Esophagus muscularis mucosa (tissue), 4 donors: ENCODE measurements around the gene SCARF1. TPM values are rescaled to one million over a fixed set of nuclear protein-coding genes. Genes with fewer than 3 reads are reported as not detected.

Source experiments
- DNase-seq: peaks from one replicate; pipeline ENCODE4 v3.0.0-alpha.2; 2017; ENCODE audit errors: extremely low spot score
- H3K27ac ChIP-seq, 4 donors: fragments of 200-600 bp; sonication (generic); replicated peaks in 1 of 4; 1 replicate in 3 of 4; 2 replicates in 1 of 4; pipeline ENCODE4 v1.5.1; 2016 to 2019; ENCODE audit warnings: mild to moderate bottlenecking in 1 of 4
- H3K27me3 ChIP-seq, 4 donors: fragments of 200-600 bp; sonication (generic); one replicate each; pipeline versions ENCODE4 v1.5.1 to v1.6.0; 2016 to 2019
- H3K36me3 ChIP-seq, 4 donors: fragments of 200-600 bp; sonication (generic); one replicate each; pipeline ENCODE4 v1.5.1; 2016 to 2019
- H3K4me1 ChIP-seq, 4 donors: fragments of 200-600 bp; sonication (generic); one replicate each; pipeline ENCODE4 v1.5.1; 2016 to 2019
- H3K4me3 ChIP-seq, 4 donors: fragments of 200-600 bp; sonication (generic); 1 replicate in 2 of 4; 2 replicates in 2 of 4; pipeline ENCODE4 v1.5.1; 2016 to 2019; ENCODE audit warnings: mild to moderate bottlenecking in 4 of 4, moderate library complexity in 1 of 4
- H3K9me3 ChIP-seq, 4 donors: fragments of 200-600 bp; sonication (generic); 1 replicate in 3 of 4; 2 replicates in 1 of 4; pipeline ENCODE4 v1.5.1; 2016 to 2019
- EP300 ChIP-seq: sonication (generic); formaldehyde crosslinking; IDR thresholded peaks from one replicate; pipeline ENCODE4 v1.6.1; 2017; ENCODE audit warnings: antibody characterized with exemption
- POLR2A ChIP-seq: fragments of 450-650 bp; IDR thresholded peaks from one replicate; pipeline ENCODE4 v1.6.1; 2017; ENCODE audit warnings: antibody characterized with exemption, moderate library complexity, mild to moderate bottlenecking, low read depth
- POLR2AphosphoS5 ChIP-seq, 2 donors: sonication (generic); formaldehyde crosslinking; IDR thresholded peaks; one replicate each; pipeline ENCODE4 v1.6.1; 2017; ENCODE audit warnings: antibody characterized with exemption in 2 of 2
- WGBS: methylation state at CpG from one replicate; pipeline ENCODE4 v1.1.5; 2018; 5-methylcytosine and 5-hydroxymethylcytosine counted together
- intact Hi-C: fragments of 100-400 bp; cut with DNase I; formaldehyde crosslinking; loops from one replicate; pipeline ENCODE4 v1.15.1; 2023
- total RNA-seq, 4 donors: library from RNA; depleted of rRNA; stranded (reverse); fragments of >200 nt; gene quantifications; one replicate each; pipeline versions ENCODE4 v1.1.0 to v1.2.1, GENCODE V29; 2016
- TF ChIP-seq, protein P1 (sequence below), 3 experiments: fragments of 200-600 bp in 2 of 3; fragments of 450-650 bp in 1 of 3; sonication (generic) in 2 of 3; IDR thresholded peaks; one replicate each; pipeline ENCODE4 v1.5.1; 2017 to 2019; ENCODE audit warnings: antibody characterized with exemption in 3 of 3, mild to moderate bottlenecking in 2 of 3, moderate library complexity in 1 of 3

SCARF1 gene
- total RNA-seq, 4 donors from 2014 or later, result 6.2 to 19.8 (median 12.8) TPM

DNA sequence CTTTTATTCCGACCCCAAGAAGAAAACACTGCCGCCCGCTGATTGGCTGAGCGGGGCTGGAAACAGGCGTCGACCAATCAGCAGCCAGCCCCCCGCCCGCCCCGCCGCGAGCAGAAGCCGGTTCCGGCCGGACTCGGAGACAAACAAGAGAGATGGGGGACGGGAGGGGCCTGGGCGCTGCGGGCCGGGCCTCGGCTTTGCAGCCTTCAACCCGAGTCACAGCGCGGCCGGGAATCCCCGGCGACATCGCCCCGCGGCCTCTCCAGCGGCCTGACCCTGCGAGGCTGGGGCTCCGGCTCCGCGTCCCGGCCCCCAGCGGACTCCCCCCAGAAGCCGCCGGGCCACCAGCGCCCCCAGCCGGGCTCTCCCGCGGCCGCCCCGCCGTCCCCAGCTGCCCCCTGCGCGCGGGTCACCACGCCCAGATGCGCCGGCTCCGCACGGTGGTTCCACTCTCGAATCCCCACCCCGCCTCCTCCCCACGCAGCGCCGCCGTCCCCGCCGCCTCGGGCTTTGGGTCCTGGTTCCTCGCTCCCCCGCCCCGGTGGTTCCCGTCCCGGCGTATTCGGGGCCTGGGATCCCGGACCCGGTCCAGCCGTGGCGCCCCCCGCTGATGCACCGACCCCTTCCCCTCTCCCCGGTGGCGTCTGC, 16.6 kb downstream of the SCARF1 start:
- peak overlapping the region; percentile 90 to 95 (median 90) for H3K27ac ChIP-seq
- no peaks in the 10 kb centered on the region for H3K36me3 ChIP-seq
- peak overlapping the region; percentile 68 to 89 (median 80) for H3K4me3 ChIP-seq
- no peak for TF ChIP-seq EP300
- TF ChIP-seq POLR2A, result peak; percentile 33
- peak; percentile 57 to 70 for TF ChIP-seq POLR2AphosphoS5 (IDR thresholded peaks at IDR 0.05)
- TF ChIP-seq, protein P1, sequence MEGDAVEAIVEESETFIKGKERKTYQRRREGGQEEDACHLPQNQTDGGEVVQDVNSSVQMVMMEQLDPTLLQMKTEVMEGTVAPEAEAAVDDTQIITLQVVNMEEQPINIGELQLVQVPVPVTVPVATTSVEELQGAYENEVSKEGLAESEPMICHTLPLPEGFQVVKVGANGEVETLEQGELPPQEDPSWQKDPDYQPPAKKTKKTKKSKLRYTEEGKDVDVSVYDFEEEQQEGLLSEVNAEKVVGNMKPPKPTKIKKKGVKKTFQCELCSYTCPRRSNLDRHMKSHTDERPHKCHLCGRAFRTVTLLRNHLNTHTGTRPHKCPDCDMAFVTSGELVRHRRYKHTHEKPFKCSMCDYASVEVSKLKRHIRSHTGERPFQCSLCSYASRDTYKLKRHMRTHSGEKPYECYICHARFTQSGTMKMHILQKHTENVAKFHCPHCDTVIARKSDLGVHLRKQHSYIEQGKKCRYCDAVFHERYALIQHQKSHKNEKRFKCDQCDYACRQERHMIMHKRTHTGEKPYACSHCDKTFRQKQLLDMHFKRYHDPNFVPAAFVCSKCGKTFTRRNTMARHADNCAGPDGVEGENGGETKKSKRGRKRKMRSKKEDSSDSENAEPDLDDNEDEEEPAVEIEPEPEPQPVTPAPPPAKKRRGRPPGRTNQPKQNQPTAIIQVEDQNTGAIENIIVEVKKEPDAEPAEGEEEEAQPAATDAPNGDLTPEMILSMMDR (IDR thresholded peaks at IDR 0.05), result peak; percentile 51 to 62 (median 57)
- H3K4me1 ChIP-seq, result peaks cover 20 to 35% (median 33%) of the 10 kb centered on the region in 4 donors
- intact Hi-C loops, result loop anchor here (2.0 kb wide), 1 partner anchor 52 kb away; no protein-coding TSS in a partner anchor
- 0% methylated on average over 6 of the region's 77 CpGs for WGBS
- no peaks in the 10 kb centered on the region for H3K9me3 ChIP-seq
- peak; percentile 99 for DNase-seq
- H3K27me3 ChIP-seq, result no peaks in the 10 kb centered on the region

DNA sequence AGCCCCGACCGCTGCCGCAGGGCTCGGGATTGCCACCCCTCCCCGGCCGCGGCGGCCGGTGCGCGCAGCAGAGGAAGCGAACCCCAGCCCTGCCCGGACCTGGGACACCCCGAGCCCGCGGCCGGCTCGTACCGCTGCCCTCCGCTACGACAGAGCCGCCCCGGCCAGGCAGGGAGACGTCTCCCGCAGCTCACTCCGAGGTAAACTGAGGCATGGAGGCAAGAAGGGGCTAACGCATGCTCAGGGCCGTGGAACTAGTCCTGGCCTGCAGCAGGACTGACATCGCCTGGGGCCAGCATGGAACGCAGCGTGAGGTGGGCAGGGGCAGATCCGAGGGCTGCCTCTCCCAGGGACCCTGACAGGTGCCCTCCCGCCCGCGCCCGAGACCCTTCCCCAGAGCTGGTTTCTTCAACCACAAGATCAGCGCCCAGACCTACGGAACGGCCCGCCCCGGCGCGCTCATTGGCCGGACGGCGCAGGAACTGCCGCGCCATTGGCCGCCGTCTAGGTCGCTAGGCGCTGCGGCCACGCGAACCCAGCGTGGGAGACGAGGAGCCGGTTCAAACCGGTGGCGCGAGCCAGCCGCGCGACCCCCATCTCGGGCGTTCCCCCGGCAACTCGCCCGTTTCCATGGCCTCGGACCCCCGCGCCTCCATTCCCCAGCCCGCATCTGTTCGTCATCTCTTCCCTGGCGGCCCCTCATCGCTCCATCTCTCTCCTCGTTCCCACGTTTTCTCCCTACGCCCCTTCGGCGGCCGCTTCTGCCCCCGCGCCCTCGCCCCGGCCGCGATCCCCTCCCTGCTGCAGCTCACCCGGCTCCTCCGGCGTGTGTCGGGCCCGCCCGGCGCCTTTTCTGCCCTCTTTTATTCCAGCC, 17.3 kb downstream of the SCARF1 start, which contains the start of gene SLC43A2:
SLC43A2 (minus strand) TSS at position 853 of the 874 bp plus-strand sequence. CDS start 960 bp downstream, outside the sequence.
- intact Hi-C loops, result loop anchor here (2.0 kb wide), 1 partner anchor 51 kb away; no protein-coding TSS in a partner anchor
- DNase-seq, result no peak
- under 1% methylated on average over 59 of the region's 95 CpGs for WGBS

DNA sequence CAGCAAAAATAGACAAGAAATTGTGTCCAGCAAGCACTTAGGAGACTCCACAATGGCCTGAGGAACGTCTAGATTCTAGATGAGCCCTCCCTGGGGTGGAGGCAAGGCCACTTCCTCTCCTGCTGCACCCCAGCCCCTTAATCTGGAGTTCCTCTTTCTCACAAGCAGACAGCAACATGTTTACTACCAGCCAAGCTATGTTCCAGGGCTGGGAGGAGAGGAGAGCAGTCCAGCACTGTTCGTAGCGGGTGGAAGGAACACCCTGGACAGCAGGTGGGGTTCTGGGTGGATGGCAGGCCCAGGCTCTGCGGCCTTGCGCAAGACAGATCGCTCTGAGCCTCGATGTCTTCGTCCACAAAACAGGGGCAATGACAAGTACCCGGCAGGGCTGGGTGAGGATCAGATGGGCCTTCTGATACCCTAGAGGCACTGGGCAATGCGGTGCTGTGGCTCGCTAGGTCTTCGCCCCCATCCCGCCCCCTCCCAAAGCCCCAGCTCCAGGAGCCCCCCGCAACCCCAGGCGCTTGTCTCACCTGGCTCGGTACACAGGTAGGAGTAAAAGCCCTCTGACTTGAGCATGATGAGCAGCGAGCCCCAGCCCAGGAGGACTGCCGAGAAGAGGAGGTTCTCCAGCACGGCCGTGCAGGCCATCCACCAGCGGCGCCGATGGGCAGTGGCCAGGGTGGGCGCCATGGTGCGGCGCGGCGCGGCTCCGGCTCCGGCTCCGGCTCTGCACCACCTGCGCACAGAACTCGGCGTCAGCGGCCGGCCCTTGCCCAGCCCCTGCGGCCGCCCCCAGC, 18.1 kb downstream of the SCARF1 start:
- no peaks in the 10 kb centered on the region for H3K27me3 ChIP-seq
- peaks cover 0 to 6% (median 1%) of the 10 kb centered on the region in 4 donors for H3K36me3 ChIP-seq
- WGBS, result 50% methylated on average over 16 of the region's 39 CpGs
- no peaks in the 10 kb centered on the region for H3K9me3 ChIP-seq
- TF ChIP-seq EP300 (no peak), POLR2A (no peak), POLR2AphosphoS5 (IDR thresholded peaks at IDR 0.05) (peak; percentile 33 to 63)
- H3K4me1 ChIP-seq, result peaks cover 20 to 35% (median 33%) of the 10 kb centered on the region in 4 donors
- peak overlapping the region; percentile 68 to 89 (median 80) for H3K4me3 ChIP-seq
- H3K27ac ChIP-seq, result peak overlapping the region; percentile 90 to 95 (median 90)
- intact Hi-C loops, result no loop called here
- no peak for DNase-seq

More for the DNA sequence above, 17.3 kb downstream of the SCARF1 start, which contains the start of gene SLC43A2:
- peak within 1 kb of the TSS; percentile 68 to 89 (median 80) for H3K4me3 ChIP-seq
- no peaks in the 10 kb centered on the region for H3K9me3 ChIP-seq
- H3K36me3 ChIP-seq, result peaks cover 0 to under 1% (median 0%) of the 10 kb centered on the region in 4 donors
- H3K4me1 ChIP-seq, result peaks cover 20 to 35% (median 33%) of the 10 kb centered on the region in 4 donors
- peak within 1 kb of the TSS; percentile 90 to 95 (median 90) for H3K27ac ChIP-seq
- no peaks in the 10 kb centered on the region for H3K27me3 ChIP-seq
- TF ChIP-seq EP300 (no peak), POLR2AphosphoS5 (IDR thresholded peaks at IDR 0.05) (peak in 1 of 2 donors; percentile 55)

DNA sequence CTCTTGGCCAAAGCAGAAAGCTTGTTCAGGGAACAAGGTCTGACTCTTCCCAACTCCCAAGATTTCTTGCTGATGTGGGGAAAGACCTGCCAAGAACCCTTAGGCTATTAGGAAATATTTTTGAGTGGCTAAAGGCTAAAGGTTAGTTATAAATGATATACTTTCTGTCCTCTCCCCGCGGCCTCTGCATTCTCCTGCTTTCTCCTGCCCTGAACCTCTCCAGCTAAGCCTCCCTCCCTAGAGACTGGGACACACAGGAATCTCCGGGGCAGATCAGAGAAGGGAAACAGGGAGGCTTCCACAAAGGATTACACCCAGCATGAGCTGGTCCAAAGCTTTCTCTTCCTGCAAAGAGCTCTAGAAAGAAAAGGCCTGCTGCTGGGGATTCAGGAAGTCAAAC, 19.2 kb downstream of the SCARF1 start:
- Histone ChIP-seq H3K4me3 (no peak overlapping the region), H3K36me3 (peaks cover 0 to 11% (median 3%) of the 10 kb centered on the region in 4 donors), H3K9me3 (no peaks in the 10 kb centered on the region), H3K27ac (peak overlapping the region; percentile 49 to 95 (median 90)), H3K4me1 (peaks cover 20 to 35% (median 33%) of the 10 kb centered on the region in 4 donors), H3K27me3 (no peaks in the 10 kb centered on the region)
- TF ChIP-seq, protein P1 (IDR thresholded peaks at IDR 0.05), result no peak
- TF ChIP-seq POLR2AphosphoS5 (IDR thresholded peaks at IDR 0.05) (no peak), EP300 (no peak), POLR2A (no peak)
- DNase-seq, result no peak
- WGBS, result 65% methylated on average over 3 of the region's 3 CpGs
- intact Hi-C loops, result no loop called here

DNA sequence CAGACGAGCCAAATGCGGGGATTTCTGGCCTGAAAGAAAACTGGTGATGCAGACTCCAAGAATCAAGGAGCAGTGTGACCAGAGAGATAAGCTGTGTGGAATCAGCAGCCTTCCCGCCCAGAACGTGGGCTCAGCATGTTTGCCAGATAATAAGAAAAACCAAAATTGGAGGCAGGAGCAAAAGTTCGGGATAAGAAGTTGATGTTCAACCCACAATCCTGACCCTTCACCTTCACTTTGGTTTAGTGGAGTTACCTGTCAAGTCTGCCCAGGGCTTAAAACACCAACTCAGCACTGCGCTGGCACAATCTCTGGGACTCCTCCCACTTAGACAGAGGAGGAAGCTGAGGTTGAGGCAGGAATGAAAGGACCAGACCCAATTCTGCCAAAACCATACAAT, 20.0 kb downstream of the SCARF1 start:
- no peak for DNase-seq
- peaks cover 0 to 11% (median 3%) of the 10 kb centered on the region in 4 donors for H3K36me3 ChIP-seq
- no peak overlapping the region for H3K27ac ChIP-seq
- H3K4me3 ChIP-seq, result no peak overlapping the region
- no peaks in the 10 kb centered on the region for H3K9me3 ChIP-seq
- 78% methylated on average over 6 of the region's 6 CpGs for WGBS
- TF ChIP-seq, protein P1 (IDR thresholded peaks at IDR 0.05), result no peak
- TF ChIP-seq POLR2A, result no peak
- TF ChIP-seq EP300, result no peak
- TF ChIP-seq POLR2AphosphoS5 (IDR thresholded peaks at IDR 0.05), result no peak
- peaks cover 20 to 41% (median 34%) of the 10 kb centered on the region in 4 donors for H3K4me1 ChIP-seq
- H3K27me3 ChIP-seq, result no peaks in the 10 kb centered on the region
- intact Hi-C loops, result no loop called here
